ENCODE data around the gene MGAT1.

DNA sequence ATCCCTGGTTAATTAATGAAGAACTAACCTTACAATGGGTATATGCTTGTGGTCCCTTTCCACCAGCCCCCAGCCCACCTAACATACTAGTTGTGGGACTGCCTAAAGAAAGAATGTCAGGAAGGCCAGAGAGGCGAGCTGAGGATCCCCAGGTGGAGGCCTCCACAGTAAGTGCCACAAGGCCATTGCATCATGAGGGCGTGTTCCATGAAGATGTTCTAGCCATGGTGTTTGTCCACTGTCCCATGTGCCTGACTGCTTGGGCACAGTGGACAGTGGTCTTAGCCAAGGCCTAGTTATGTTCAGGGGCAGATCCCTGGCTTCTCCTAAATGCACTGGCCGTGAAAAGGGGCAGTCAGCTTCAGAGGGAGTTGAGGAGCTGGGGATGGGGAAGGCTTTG, 37.3 kb upstream of the MGAT1 start:
- TF ChIP-seq, protein P1, sequence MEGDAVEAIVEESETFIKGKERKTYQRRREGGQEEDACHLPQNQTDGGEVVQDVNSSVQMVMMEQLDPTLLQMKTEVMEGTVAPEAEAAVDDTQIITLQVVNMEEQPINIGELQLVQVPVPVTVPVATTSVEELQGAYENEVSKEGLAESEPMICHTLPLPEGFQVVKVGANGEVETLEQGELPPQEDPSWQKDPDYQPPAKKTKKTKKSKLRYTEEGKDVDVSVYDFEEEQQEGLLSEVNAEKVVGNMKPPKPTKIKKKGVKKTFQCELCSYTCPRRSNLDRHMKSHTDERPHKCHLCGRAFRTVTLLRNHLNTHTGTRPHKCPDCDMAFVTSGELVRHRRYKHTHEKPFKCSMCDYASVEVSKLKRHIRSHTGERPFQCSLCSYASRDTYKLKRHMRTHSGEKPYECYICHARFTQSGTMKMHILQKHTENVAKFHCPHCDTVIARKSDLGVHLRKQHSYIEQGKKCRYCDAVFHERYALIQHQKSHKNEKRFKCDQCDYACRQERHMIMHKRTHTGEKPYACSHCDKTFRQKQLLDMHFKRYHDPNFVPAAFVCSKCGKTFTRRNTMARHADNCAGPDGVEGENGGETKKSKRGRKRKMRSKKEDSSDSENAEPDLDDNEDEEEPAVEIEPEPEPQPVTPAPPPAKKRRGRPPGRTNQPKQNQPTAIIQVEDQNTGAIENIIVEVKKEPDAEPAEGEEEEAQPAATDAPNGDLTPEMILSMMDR (conservative IDR thresholded peaks at IDR 0.05 in 1 of 2, IDR thresholded peaks at IDR 0.05 in 1 of 2; ENCODE audit: extremely low read depth in 1 of 2, insufficient read depth in 1 of 2, low read depth in 1 of 2, low read length in 2 of 2) = no peak
- TF ChIP-seq EZH2 (IDR thresholded peaks at IDR 0.05; ENCODE audit: borderline replicate concordance, low read length) = no peak

Measured in mammary epithelial cell (primary cell).